GM18498 (cell line): ENCODE data around the gene KATNA1.

ENCODE experiments used
- ATAC-seq: cut with Tn5 transposase; IDR thresholded peaks from one replicate; pipeline ENCODE4 v1.9.1; 2021; ENCODE audit warnings: mild to moderate bottlenecking, moderate library complexity; ENCODE audit not compliant: unreplicated experiment

KATNA1 gene

GRCh38 chr6:149614337-149614736 lies 34.2 kb downstream of the KATNA1 start:
- ATAC-seq: no peak

GRCh38 chr6:149608381-149608982 lies 40.0 kb downstream of the KATNA1 start:
- ATAC-seq: no peak

- no peak for ATAC-seq
Observed at GRCh38 chr6:149600508-149600907, 48.0 kb downstream of the KATNA1 start.

DNA sequence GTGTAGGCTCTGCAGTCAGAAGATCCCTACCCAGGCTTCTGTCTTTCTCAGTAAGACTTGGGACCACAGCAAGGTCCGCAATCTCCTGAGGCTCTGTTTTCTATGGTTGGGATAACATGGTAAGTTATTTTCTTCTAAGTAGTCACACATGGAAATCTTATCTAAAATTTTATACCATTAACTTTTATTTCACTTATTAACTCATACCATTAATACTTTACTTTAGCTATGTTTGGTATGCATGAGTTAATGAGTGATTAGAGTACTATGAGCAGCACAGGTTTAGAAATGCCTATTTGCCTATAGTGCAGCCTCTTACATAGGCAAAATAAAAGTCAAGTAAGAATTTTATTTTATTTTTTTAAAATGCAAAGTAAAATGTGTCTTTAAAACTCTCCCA lies 55.1 kb downstream of the KATNA1 start:
- no peak for ATAC-seq

DNA sequence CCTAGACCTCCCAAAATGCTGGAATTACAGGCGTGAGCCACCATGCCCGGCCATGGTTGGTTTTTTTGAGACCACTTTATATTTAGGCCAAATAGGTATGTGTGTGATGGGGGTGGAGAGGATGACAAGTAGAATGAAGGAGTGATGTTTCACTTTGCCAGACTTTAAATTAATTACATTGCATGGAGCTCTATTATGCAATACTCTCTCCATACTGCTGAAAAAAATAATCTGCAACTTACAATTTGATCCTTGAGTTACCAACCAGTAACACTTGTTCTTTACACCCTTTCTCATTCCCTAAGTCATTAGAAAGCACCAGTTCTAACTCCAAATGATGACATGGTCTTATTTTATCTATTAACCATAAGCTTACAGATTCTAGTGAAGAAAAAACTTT lies 55.5 kb downstream of the KATNA1 start:
- no peak for ATAC-seq

DNA sequence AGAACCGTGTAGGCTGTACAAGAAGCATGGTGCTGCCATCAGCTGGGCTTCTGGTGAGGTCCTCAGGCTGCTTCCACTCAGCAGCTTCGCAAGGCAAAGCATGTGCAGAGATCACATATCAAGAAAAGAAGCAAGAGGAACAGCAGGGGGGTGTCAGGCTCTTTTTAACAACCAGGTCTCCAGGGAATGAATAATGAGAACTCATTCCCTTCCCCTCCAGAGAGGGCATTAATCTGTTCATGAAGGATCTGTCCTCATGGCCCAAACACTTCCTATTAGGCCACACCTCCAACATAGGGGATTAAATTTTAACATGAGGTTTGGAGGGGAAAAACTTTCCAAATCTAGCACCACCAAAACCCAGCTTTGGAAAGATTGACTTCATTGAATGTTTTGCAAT lies 62.4 kb downstream of the KATNA1 start:
- no peak for ATAC-seq

GRCh38 chr6:149581349-149581748 lies 67.2 kb downstream of the KATNA1 start:
- no peak for ATAC-seq

DNA sequence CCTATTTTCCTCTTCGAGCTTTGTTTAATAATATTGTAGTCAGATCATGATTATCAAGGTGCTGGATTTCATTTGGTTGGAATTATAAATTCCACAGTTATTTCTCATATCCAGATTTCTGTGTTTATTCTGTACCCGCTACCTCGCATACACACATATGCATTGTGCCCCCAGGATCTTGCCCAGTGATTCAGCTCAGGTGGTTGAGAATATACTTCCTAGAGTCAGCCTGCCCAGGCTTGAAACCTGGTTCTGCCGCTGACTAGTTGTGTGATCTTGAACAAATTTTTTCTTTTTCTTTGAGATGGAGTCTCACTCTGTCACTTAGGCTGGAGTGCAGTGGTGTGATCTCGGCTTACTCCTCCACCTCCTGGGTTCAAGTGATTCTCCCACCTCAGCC lies 67.6 kb downstream of the KATNA1 start:
- no peak for ATAC-seq

GRCh38 chr6:149567945-149568585 lies 80.4 kb downstream of the KATNA1 start:
- ATAC-seq: no peak

GRCh38 chr6:149567194-149567586 lies 81.3 kb downstream of the KATNA1 start:
- ATAC-seq: no peak

DNA sequence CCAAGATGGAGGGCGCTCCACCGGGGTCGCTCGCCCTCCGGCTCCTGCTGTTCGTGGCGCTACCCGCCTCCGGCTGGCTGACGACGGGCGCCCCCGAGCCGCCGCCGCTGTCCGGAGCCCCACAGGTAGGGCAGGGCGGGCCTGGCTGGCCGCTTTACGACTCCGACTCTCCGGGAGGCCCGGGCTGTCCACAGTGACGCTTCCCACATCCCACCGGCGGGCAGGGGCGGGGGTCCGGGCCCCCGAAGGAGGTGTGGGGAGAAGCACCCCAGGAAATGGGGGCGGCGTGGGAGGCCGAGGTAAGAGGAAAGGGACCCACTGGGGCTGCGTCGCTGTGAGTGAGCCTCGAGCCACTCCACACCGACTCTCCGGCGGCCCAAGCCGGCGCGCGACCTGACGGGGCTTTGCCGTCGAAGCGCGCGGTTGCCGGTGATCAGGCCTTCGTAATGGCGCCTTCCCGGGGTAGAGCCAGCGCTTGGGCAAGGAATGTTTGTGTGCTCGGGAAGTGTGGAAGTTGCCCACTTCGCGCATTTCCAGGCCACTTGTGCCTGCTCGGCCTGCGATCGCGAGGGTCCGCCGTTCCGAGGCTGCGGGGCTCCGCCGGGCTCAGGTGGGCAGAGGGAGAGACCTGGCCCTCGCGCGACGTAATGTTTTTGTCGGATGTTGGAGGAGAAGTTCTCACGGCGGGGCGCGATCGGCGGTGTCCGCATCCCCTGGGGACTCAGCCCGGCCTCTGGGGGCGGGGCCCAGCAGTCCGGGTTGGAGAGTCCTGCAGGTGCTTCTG lies 81.9 kb downstream of the KATNA1 start:
- ATAC-seq: peak; percentile 16

DNA sequence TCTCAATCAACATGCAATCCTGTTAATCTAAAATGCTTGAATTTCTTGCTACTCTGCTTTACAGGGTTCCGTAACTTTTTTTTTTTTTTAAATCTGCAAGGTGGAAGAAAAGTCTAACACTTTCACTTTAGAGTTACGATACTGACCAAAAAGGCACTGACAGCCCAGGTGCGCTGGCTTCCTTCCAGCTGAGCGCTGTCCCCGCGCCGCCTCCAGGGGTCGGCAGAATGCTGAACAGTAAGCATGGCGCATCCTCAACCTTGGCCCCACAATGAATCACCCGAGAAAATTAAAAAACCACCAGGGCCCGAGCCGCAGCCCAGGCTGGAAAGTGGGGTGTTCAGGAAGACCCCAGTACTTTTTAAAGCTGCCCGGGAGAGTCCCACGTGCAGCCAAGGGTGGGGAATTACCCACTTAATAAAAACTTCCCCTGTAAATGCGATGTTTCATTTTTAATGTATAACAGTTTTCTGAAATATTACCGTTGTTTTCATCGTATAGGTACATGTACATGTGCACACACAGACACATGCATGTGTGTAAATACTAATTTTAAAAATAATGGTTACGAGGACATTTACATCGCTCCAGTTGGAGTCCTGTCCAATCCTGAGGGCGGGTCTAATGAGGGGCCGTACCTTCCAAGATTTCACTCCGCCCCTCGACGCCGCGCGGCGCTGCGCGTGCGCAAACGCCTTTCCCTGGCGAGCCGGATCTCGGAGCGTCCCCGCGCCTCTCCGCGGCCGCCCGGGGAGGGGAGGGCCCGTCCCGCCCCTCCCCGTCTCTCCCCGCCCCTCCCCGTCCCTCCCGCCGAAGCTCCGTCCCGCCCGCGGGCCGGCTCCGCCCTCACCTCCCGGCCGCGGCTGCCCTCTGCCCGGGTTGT lies 82.7 kb downstream of the KATNA1 start, which contains the start of gene GINM1:
Gene GINM1, plus strand, starts transcription at position 849 of the 883 bp plus-strand sequence. CDS start 40 bp downstream, outside the sequence.
- peak; percentile 86 for ATAC-seq

- ATAC-seq: no peak
Observed at GRCh38 chr6:149563928-149564325, 84.6 kb downstream of the KATNA1 start.

GRCh38 chr6:149563203-149563927 lies 85.1 kb downstream of the KATNA1 start:
- no peak for ATAC-seq

- no peak for ATAC-seq
Observed at GRCh38 chr6:149560736-149561135, 87.8 kb downstream of the KATNA1 start.

DNA sequence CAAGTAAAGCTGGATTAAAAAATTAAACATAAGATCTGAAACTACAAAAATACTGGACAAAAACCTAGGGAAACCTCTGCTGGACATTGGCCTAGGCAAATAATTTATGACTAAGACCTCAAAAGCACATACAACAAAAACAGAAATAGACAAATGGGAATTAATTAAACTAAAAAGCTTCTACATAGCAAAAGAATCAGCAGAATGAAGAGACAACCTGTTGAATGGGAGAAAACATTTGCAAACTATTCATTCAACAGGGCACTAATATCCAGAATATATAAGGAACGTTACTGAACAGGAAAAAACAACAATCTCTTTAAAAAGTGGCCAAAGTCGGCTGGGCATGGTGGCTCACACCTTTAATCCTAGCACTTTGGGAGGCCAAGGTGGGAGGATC lies 89.1 kb downstream of the KATNA1 start:
- no peak for ATAC-seq

DNA sequence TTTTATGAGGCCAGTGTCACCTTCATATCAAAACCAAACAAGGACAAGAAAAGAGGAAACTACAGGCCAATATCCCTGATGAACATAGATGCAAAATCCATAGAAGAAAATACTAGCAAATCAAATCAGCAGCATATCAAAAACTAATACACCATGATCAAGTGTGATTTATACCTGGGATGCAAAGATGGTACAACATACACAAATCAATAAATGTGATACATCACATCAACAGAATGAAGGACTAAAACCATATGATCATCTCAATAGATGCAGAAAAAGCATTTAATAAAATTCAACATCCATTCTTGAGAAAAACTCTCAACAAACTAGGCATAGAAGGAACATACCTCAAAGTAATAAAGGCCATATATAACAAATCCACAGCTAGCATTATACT lies 90.5 kb downstream of the KATNA1 start:
- no peak for ATAC-seq

GRCh38 chr6:149551920-149552319 lies 96.6 kb downstream of the KATNA1 start:
- no peak for ATAC-seq

GRCh38 chr6:149545754-149546471 lies 102.6 kb downstream of the KATNA1 start, which contains the start of gene PPIL4:
PPIL4 (minus strand) TSS chr6:149546043; CDS start chr6:149546005, 38 bp downstream.
- peak; percentile 90 for ATAC-seq
